GM18873 (cell line): ENCODE data around the gene RXYLT1.

Experiments used
- ATAC-seq: cut with Tn5 transposase; IDR thresholded peaks from one replicate; pipeline ENCODE4 v1.9.1; 2021; ENCODE audit warnings: mild to moderate bottlenecking, moderate library complexity, moderate number of reproducible peaks; ENCODE audit not compliant: unreplicated experiment, low FRiP score

The RXYLT1 gene

DNA sequence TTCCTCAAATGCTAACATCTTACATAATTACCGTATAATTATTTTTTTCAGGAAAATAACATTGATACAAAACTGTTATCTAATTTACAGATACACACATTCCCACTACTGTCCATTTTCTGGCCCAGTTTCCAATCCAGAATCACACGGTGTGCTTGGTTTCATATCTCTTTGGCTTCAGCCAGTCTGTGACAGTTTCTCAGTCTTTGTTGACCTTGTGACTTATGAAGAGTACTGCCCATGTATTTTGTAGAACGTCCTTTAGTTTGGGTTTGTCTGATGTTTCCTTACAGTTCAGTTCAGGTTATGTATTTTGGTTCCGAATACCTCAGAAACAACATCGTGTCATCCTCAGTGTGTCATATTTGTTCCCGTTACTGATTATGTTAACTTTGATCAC lies 16.2 kb downstream of the RXYLT1 start:
- no peak for ATAC-seq

DNA sequence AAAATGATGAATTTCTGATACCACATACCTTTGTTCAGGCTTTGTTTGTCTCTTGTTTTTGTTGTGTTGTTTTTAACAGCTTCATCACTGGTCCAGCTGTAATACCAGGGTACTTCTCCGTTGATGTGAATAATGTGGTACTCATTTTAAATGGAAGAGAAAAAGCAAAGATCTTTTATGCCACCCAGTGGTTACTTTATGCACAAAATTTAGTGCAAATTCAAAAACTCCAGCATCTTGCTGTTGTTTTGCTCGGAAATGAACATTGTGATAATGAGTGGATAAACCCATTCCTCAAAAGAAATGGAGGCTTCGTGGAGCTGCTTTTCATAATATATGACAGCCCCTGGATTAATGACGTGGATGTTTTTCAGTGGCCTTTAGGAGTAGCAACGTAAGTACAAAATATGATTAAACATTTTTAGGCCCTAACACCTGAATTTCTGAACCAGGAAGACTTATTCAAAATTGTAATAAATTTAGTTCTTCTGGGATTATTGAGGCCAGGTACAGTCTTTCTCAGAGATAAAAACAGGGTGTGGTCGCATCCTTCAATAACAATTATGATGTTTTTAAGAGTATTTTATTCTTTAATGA lies 22.4 kb downstream of the RXYLT1 start:
- no peak for ATAC-seq

DNA sequence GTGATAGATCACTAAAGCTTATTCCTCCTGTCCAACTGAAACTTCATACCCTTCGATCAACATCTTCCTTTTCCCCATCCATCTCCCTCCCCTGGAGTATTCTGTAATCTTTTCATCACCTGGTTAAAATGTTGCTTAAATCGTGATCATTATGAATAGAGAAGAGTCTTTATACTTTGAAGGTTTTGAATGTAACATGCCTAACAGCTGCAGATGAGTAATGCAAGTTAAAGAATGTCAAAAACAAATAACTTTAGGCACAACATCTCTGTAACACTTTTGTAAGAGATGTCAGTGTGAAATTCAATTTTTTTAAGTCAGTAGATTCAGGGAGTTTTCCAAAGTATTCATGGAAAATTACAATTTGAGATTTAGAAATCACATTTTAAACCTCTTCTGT lies 25.0 kb downstream of the RXYLT1 start:
- ATAC-seq, result no peak

DNA sequence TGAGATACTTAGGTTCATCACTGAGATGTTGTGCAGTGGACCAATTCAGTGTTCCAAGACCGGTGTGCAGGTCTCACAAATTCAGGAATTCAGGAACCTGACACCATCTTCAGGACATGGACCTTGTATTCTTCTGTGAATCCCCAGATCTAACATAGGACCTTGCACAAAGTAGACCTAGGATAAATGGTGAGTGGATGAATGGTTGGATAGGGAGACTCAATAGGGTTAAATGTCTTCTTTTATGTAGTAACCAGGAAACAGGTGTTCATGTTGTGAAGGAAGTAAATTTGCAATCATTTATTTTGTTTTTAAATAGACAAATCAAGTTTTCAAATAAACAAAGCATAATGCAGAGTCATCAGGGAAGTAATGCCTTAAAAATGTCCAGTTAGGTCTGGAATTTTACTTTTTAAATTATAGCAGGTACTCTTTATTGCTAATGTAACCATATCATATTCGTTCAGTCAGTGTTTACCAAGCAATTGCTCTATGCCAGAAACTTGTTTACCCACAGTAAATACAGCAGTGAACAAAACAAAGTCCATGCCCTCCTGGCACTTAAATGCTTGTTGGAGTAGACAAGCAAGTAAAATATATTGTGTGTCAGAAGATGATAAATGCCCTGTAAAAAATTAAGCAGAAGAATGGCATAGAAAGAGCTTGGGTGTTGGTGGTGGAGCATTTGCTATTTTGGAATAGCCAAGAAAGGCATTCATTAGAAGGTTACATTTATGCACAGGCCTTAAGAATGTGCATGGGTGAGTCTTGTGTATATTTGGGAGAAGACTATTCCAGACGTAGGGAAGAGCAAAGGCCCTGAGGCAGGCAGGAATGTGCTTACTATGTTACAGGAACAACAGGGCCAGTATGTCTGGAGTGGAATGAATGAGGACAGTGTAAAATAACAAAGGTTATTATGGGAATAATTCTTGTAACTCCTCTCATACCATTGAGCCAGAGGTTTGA lies 26.3 kb downstream of the RXYLT1 start:
- ATAC-seq, result no peak

DNA sequence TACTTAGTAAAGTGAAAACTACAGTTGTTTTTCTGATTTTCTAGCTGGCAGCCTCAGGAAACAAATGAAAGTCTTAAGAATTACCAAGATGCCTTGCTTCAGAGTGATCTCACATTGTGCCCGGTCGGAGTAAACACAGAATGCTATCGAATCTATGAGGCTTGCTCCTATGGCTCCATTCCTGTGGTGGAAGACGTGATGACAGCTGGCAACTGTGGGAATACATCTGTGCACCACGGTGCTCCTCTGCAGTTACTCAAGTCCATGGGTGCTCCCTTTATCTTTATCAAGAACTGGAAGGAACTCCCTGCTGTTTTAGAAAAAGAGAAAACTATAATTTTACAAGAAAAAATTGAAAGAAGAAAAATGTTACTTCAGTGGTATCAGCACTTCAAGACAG lies 28.9 kb downstream of the RXYLT1 start:
- no peak for ATAC-seq

DNA sequence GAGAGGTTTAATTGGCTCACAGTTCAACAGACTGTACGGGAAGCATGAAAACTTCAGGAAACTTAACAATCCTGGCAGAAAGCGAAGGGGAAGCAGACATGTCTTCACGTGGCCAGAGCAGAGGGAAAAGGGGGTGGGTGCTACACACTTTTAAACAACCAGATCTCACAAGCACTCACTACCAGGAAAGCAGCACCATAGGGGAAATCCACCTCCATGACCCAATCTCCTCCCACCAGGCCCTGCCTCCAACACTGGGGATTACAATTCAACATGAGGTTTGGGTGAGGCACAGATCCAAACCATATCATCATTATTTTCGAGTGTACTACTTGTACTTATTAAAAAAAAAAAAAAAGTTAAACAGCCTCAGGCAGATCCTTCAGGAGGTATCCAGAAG lies 29.9 kb downstream of the RXYLT1 start:
- no peak for ATAC-seq

DNA sequence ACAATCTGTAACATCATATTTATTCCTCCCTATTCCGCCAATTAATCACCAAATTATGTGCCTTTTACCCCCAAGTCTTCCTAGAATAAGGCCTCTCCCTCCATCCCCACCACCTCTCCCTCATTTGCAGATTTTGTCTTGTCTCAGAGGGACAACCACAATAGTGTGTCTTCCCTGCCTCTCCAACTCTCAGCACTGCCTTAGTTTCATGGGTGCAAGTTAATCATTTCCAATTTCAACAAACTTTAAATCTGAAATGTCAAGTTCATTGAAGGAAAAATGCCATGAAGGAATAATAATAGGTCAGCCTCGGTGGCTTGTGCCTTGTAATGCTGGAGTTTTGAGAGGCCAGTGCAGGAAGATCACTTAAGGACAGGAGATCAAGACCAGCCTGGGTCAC lies 31.6 kb downstream of the RXYLT1 start:
- ATAC-seq, result no peak

DNA sequence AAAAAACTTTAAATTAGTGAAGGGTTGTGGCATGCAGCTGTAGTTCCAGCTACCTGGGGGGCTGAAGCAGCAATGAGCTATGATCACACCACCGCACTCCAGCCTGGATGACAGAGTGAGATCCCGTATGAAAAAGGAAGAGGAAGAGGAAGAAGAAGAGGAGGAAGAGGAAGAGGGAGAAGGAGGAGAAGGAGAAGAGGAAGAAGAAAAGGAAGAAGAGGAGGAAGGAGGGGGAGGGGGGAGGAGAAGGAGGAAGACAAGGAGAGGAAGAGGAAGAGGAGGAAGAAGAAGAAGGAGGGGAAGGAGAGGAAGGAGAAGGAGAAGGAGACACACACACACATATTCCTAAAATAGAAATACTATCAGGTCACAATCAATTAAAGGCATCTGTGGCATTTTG lies 32.0 kb downstream of the RXYLT1 start:
- ATAC-seq, result no peak

DNA sequence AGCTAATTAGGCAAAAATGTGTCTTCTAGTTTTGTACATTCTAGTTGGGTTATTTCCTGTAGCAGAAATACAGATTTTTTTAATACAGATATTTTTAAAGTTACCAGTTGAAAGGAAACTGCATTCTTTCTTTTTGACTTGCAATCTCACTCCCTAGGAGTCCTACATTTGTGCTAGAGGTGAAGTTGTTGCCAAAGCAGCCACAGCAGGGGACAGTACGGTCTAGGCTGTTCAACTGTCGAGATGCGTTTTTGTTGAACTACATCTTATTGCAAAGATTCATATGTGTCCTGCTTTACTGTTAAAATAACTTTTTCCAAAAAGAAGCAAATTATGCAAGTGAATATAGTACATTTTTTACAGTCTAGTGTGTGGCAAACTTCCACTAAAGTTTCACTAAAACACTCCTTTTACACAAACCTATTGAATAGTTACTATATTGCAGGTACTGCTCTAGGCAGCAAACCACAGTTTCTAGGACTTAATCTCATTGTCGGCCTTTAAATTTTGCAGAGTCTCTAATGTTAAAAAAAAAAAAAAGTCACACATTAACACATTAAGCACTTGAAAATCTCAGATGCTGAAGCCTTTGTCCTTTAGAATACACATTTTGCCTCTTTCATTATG lies 34.5 kb downstream of the RXYLT1 start:
- peak; percentile 36 for ATAC-seq

DNA sequence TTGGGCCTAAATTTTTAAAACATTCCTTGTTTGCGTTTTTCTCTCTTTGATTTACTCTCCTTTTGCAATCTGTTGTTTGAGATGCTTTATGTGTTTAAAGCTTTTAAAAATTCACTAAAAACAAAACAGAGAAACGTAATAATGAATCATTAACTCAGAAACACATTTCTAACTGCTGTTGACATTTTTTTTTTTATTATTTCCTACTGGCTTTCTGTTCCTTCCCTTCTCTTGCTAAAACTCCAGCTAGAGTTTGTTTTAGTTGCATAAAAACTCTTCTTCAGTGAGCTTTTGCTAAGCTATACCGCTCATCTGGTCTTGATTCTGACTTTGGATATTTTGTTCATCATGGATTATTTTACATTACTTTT lies 35.8 kb downstream of the RXYLT1 start:
- ATAC-seq, result no peak

DNA sequence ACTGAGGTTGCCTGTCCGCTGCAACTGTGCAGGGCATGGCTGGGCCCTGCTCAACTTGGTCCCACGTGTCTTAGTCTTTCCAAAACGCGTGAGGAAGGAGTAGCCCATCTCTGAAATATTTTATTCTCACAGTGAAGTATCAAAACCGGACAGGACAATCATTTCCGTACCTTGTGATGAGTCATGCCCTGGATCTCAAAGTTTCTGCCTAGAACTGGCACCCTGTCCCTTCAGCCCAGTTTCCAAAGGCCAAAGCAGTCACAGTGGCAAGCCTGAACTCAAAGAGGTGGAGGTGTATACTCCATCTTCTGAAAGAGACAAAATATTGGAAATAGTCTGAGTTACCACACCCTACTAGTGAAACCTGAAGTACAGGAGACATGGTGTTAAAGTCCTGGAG lies 36.3 kb downstream of the RXYLT1 start:
- no peak for ATAC-seq

DNA sequence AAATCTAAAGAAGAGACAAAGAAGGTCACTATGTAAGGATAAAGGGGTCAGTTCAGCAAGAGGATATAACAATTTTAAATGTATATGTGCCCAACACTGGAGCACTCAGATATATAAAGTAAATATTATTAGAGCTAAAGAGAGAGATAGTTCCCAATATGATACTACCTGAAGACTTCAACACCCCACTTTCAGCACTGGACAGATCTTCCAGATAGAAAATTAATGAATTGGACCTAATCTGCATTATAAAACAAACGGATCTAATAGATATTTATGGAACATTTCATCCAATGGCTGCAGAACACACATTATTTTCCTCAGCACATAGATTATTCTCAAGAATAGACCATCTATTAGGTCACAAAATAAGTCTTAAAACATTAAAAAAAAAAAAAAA lies 40.7 kb downstream of the RXYLT1 start:
- ATAC-seq, result no peak

DNA sequence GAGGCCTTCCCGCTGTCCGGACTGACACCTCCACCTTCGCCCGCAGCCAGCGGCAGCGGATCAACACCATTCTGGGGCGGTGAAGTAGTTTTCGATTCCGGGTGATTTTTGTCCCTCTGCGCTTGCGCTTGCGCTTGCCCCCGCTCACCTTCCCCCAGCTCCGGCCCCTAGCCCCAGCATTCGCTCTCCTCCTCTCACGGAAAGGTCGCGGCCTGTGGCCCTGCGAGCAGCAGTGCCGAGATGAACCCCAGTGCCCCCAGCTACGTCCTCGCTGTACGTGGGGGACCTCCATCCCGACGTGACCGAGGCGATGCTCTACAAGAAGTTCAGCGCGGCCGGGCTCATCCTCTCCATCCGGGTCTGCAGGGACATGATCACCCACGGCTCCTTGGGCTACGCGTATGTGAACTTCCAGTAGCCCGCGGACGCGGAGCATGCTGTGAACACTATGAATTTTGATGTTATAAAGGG lies 42.1 kb downstream of the RXYLT1 start:
- no peak for ATAC-seq

DNA sequence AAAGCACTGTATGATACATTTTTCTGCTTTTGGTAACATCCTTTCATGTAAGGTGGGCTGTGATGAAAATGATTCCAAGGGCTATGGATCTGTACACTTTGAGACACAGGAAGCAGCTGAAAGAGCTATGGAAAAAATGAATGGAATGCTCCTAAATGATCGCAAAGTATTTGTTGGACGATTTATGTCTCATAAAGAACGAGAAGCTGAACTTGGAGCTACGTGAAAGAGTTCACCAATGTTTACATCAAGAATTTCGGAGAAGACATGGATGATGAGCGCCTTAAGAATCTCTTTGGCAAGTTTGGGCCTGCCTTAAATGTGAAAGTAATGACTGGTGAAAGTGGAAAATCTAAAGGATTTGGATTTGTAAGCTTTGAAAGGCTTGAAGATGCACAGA lies 42.6 kb downstream of the RXYLT1 start:
- no peak for ATAC-seq

DNA sequence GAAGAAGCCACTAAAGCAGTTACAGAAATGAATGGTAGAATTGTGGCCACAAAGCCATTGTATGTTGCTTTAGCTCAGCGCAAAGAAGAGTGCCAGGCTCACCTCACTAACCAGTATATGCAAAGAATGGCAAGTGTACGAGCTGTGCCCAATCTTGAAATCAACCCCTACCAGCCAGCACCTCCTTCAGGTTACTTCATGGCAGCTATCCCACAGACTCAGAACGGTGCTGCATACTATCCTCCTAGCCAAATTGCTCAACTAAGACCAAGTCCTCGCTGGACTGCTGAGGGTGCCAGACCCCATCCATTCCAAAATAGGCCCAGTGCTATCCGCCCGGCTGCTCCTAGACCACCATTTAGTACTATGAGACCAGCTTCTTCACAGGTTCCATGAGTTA lies 43.3 kb downstream of the RXYLT1 start:
- ATAC-seq, result no peak

DNA sequence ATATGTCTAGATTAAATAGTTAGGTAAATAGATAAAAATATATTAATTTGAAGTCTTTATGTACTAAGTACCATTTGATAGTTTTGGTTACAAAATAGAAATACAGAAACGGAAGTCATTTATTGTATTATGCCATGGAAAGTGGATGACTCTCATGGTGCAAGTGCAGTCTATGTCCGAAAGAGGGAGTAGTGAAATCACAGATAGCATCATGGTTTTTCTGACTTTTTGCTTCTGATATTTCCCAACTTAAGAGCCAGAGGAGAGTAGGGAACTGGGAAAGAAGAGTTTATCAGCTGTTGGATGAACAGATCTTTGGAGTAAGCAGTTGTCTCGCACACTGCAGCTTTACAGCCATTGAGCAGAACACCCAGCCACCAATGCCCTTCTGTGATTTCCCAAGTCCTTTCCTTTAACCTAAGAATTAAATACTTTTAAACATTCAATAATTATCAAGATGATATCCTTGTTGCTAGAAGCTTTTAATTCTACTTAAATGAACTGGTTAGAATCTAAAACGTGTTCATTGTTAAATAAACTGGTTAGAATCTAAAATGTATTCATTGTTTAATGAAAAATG lies 46.4 kb downstream of the RXYLT1 start:
- peak; percentile 86 for ATAC-seq

DNA sequence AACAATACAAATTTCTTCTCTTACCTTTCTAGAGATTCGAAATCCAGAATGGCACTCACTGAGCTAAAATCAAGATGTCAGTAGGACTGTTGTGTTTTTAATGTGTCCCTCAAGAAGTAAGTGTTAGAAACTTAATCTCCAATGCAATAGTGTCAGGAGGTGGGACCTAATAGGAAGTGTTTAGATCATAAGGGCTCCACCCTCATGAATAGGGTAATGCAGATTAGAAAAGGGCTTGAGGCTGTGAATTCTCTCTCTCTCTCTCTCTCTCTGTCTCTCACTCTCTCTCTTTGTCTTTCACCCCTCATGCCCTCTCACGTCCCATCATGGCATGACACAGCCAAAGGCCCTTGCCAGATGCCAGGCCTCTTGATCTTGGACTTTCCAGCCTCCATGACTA lies 49.2 kb downstream of the RXYLT1 start:
- ATAC-seq, result no peak

DNA sequence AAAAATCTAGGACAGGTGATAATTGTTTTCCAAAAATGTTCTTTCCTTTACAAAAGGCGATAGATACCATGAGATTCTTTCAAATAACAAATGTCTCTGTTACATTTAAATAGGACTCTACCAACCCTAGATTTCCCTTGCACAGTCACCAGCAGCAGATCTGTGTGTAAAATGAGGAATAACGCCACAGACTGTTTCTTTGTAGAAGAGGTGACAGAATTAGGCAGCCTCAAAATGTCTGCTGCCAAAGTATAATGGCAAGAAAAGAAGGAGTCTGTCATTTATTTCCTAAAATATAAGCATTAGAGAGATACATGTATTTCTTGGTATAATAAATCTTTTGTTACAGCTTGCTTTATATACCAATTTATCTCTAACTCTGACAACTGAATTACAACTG lies 56.3 kb downstream of the RXYLT1 start:
- no peak for ATAC-seq

DNA sequence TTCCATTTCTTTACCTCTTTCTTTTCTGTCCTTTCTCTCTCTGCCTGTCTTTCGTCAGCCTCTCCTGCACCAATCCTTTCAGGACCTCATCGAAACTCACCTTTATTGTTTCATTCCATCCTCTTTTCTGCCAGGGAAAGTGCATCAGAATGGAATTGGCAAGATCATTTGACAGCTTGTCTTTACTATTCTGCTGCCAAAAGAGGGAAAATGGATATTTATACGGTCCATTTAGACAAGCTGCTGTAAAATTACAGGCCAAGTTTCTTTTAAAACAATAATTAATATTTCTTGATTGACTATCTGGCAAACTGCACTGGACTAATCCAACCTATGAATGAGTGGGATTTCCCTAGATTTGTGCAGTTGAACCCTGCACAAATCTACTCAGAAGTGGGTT lies 57.2 kb downstream of the RXYLT1 start:
- ATAC-seq, result no peak

DNA sequence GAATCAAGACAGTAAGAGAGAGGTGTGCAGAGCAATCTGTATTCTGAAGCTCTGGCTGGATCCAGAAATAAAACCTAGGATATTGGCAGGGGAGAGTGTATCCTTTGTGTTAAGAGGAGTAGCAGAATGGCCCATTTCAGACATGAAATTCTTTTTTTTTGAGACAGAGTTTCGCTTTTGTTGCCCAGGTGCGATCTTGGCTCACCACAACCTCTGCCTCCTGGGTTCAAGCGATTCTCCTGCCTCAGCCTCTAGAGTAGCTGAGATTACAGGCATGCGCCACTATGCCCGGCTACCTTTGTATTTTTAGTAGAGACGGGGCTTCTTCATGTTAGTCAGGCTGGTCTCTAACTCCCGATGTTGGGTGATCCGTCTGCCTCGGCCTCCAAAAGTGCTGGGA lies 58.7 kb downstream of the RXYLT1 start:
- no peak for ATAC-seq

DNA sequence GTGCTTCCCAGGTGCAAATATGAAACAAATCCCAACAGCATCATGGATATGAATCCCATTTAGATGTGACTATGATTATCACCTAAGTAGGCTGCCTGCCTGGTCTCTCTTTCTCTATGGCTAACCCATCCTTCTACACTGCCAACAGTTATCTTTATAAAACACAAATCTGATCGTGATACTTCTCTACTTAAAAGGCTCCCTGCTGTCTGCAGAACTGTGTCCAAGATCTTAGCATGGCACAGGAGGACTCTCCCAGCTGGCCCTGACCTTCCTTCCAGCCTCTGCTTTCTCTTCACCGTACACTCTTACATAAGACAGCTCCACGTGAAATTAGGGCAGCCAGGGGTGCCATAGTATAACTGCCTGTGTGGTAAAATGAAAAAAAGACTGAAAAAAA lies 61.3 kb downstream of the RXYLT1 start:
- ATAC-seq, result no peak
